NT2/D1 (cell line): ENCODE data around the gene ZDHHC18.

Source experiments
- SUZ12 ChIP-seq: IDR thresholded peaks from 2 replicates; pipeline ENCODE4 v1.6.1; 2011; ENCODE audit not compliant: insufficient read length, insufficient read depth; ENCODE audit errors: extremely low read depth
- YY1 ChIP-seq: IDR thresholded peaks from 2 replicates; pipeline ENCODE4 v1.6.1; 2011; ENCODE audit not compliant: insufficient read length, insufficient read depth
- ZNF274 ChIP-seq: IDR thresholded peaks from 2 replicates; pipeline ENCODE4 v1.6.1; 2011; ENCODE audit warnings: mild to moderate bottlenecking, low read depth, low read length

DNA sequence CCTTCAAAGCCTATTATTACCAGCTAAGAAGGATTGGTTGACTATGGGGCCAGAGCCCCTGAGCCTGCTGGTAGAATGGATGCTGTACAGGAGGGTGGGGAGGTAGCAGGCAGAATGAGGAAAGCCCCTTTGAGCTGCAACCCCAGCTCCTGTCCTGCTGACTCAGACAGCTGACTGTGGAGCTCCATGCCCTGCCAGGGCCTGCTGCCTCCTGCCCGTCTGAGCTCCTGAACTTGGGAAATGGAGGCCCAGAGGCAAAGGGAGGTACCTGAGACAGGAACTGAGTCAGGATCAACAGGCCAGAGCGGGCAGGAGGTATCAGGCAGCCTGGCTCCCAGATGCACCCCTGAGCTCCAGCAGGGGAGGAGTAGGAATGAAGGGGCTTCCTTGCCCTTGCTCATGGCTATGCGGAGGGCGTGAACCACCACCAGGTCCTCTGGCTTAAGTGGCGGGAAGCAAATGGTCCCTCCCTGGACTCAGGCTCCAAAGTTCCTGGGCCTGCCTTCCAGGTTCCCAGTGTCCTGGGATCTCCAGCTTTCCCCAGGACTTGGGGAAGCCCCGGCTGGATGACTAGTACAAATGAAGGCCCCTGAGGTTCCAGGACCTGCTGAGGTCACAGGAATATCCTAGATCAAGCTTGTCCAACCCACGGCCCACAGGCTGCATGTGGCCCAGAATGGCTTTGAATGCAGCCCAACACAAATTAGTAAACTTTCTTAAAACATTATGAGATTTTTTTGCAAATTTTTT lies 32.6 kb downstream of the ZDHHC18 start:
- no peak for TF ChIP-seq SUZ12
- no peak for TF ChIP-seq ZNF274
- no peak for TF ChIP-seq YY1
